GM18511 (cell line): ENCODE data around the gene RFX1.

Experiments used
- ATAC-seq: cut with Tn5 transposase; IDR thresholded peaks from one replicate; pipeline ENCODE4 v1.9.1; 2021; ENCODE audit warnings: mild to moderate bottlenecking, moderate library complexity; ENCODE audit not compliant: unreplicated experiment

RFX1 gene

DNA sequence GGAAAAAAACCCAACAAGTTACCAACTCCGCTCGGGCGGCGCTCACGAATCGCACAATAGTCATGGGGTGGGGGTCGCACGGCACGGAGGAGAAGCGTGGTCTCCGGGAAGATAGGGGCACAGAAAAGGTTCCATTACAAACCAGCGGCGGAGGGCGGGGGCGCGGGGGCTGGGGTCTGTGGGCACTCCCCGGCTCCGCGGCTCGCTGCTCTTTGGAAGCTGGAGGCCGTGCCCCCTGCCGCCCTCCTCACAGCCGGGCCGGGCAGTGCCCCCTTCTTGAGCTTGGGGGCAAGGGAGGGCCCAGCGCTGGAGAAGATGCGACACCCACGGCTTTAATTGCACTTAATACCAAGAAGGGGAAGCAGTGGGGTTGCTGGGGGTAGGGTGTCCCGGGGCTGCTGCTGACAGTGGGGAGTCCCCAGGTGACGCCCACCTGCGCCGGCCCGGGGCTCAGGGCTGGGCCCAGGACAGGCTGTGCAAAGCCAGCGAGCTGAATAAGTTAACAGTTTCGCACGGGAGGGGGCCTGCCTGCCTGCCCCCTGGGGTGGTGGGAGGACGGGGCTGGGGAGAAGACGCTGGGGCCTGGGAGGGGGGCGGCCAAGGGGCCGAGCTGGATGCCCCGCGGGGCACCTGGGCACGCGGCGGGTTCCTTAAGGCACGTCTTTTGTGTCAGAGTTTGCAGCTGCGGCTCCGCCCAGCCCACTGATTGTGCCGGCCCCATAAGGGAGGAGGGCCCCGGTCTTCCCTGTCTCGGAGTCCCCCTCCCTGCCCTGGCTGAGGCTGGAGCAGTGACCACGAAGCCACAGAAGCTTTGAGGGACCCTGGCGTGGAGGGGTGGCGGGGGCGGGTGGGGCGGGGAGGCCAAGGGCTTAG is 44.1 kb downstream of the RFX1 start:
- no peak for ATAC-seq

DNA sequence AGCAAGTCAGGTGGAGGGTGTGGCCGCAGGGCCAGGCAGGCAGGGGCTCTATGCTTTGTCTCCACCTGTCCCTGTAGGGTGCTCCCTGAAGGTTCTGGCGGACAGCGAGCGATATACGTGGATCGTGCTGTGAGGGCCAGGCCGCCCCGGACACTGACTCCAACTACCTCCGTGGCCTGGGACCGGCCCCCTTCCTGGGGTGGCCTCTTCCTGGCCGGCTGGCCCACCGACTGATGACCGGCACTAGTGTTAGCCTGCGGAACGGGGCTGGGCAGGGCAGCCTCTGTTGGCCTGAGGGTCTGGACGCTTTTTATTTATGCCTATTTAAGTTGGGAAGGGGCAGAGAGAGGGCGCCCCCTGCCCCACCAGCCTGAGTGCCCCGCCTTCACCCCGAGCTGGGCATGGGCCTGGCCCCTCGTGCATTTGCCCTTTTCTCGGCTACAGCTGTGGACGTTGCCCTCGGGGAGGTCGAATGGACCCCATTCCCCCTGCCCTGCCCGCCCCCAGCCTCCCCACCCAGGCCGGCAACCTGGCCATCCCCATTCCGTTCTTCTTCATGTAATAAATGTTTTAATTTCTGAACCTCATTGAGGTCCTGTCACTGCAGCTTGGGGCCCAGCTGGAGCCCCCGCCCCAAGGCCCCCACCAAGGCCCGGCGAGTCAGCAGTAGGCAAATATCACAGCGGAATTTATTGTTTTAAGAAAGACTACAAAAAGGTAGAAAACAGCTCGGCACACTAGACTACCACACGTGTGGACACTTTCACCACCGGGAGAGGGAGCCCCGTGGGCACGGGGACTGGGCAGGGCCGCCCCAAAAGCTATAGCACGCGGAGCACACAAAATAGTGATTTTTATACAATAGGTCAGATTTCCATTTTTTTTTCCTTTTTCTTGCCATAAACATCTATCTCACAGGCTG is 45.0 kb downstream of the RFX1 start:
- no peak for ATAC-seq

DNA sequence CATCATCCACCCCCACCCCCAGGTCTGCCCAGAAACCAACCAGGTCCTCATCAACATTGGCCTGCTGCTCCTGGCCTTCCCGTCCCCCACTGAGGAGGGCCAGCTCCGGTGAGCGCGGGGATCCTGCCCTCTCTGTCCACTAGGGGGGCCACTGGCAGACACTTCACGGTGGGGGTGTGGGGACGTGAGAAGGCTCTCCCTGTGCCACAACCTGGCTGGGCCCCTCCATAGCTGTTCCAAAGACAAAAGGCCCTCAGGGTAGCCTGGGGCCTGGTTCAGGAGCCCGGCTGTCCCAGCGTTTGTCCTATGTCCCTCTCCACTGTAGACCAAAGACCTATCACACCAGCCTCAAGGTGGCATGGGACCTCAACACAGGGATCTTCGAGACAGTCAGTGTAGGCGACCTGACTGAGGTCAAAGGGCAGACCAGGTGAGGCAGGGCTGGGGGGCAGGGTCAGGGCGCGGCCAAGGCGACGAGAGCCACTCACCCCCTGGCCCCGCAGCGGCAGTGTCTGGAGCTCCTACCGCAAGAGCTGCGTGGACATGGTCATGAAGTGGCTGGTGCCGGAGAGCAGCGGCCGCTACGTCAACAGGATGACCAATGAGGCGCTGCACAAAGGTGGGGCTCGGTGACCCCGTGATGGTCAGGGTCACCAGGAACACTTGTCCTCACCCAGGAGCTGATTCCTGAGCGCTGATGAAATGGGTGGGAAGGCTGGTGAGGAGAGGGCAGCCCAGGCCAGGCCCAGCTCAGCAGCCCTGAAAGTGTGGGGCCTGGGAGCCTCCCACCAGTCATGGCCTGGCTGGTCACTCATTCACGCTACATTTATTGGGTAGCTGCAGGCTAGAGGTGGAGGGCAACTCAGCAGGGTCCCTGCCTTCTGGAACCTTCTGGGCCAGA is 45.9 kb downstream of the RFX1 start:
- ATAC-seq = no peak

DNA sequence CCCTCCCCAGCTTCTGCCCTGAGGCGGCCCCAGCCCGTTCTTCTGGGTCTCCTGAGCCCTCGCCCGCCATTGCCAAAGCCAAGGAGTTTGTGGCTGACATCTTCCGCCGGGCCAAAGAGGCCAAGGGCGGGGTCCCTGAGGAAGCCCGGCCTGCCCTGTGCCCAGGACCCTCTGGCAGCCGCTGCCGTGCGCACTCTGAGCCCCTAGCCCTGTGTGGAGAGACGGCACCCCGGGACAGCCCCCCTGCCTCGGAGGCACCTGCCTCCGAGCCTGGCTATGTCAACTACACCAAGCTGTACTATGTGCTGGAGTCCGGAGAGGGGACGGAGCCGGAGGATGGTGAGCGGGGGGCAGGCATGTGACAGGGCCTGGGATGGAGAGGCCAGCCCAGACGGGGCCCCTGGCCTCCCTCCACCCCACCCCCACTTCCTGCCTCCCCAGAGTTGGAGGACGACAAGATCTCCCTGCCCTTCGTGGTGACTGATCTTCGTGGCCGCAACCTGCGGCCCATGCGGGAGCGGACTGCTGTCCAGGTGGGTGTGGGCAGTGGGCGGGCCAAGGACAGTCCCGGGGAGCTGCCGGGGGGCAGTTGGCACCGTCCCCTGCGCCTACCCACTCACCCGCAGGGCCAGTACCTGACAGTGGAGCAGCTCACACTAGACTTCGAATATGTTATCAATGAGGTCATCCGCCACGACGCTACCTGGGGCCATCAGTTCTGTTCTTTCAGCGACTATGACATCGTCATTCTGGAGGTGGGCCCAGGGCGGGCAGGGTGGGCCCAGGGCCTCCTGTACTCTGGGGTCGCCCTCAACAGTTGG is 46.8 kb downstream of the RFX1 start:
- ATAC-seq = no peak

DNA sequence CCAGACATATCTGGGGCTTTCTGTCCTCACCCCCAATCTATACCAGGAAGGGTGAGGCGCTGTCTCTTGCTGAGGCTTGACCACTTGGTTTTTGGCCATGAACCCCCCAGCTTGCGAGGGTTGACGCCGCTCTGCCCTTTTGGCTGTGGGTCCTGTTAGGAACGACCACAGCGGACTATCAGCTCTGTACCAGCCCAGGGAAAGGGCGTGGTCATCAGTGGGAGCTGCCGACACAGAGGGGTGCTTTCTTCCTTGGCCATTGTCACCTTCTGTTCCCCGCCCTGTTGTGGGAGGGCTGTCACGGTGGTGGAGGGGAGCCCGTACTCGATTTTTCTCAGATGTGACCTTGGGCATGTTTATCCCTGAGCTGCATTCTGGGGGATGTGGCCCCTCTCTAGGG is 48.1 kb downstream of the RFX1 start:
- no peak for ATAC-seq

DNA sequence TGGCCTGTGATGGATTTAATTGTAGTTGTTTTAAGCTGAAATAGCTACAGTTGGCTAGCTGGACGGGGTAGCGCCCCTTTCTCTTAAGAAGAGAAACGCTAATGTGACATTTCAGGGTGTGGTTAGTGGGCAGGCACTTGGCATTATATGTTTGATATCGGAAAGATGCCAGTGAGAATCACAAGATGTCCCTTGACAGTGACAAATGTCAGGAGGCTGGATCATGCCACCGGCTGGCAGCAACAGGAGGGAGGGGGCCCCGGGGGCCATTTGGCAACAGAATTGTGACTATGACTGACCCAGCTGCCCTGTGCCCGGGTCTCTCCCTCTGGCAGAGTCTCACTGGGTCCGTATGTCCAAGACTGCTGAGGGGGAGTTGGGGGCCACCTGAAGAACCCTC is 49.1 kb downstream of the RFX1 start:
- no peak for ATAC-seq

DNA sequence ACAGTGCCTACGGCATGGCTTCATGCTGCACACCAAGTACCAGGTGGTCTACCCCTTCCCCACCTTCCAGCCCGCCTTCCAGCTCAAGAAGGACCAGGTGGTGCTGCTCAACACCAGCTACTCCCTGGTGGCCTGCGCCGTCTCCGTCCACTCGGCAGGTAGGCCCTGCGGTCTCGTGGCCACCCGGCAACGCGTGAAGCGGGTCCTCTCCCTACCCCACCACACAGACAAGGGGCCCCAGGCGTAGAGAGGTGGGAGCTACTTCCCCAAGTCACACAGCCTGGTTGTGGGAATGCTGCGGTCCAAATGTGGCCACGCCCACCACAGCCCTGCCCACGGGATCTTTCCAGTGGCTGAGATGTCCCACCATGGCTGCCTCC is 49.8 kb downstream of the RFX1 start:
- no peak for ATAC-seq

DNA sequence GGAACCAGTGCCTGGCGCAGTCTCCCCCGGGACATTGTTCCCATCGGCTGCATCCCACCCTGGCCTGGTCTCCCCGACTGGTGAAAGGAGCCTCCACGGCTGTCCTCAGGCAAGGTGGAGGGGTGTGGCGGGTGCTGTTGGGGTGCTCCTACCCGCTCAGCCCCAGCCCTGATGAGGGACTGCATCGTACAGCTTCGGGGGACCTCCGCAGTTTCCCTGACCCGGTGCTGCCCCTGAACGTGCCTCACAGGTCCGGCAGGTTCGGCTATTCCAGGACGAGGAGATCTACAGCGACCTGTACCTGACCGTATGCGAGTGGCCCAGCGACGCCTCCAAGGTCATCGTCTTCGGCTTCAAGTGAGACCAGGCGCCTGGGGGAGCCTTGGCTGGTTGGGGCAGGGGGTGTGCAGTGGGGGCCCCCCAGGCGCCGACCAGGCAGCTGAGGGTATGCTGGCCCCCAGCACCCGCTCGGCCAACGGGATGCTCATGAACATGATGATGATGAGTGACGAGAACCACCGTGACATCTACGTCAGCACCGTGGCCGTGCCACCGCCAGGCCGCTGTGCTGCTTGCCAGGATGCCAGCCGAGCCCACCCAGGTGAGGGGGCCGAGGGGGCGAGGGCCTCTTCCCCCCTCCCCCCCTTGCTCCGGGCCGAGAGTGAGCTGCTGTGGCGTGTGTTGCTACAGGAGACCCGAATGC is 50.3 kb downstream of the RFX1 start:
- no peak for ATAC-seq

DNA sequence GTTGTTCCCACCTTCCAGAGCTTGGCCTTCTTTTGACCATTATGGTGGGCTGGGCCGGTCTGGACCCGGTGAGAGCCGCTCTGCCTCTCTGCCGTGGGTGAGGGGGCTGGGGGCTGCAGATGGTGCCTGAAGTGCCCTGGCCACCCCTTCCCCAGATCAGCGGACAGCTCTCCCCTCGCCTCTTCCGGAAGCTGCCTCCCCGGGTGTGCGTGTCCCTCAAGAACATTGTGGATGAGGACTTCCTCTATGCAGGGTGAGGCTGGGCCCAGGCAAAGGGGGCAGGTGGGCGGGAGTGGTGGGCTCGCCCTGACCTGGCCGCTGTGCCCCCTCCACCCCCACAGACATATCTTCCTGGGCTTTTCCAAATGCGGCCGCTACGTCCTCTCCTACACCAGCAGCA is 51.9 kb downstream of the RFX1 start:
- ATAC-seq = no peak

DNA sequence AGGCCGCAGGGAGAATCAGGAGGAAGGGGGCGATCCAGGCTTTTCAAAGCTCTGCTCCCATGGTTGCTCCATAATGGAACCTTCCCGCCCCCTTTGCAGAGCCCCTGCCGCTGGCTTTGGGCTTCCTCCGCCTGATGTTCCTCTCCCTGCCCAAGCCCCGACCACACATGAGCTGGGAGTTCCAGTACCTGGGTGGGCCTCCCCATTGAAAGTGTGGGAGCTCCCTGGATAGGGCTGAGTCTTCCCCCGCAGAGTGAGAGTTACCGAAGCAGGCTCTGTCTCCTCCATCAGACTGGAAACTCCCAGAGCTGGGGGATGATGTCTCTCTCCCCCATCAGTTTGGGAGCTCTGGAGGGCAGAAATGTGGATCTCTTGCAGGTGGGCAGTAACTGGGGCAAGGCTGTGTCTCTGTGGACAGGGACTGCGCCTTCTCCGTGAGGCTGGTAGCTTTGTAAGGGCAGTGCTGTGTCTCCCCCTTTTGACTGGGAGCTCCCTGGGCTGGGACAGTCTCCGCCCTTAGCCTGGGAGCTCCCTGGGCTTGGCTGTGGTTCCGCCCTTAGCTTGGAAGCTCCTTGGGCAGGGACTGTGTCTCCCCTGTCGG is 53.1 kb downstream of the RFX1 start:
- no peak for ATAC-seq

DNA sequence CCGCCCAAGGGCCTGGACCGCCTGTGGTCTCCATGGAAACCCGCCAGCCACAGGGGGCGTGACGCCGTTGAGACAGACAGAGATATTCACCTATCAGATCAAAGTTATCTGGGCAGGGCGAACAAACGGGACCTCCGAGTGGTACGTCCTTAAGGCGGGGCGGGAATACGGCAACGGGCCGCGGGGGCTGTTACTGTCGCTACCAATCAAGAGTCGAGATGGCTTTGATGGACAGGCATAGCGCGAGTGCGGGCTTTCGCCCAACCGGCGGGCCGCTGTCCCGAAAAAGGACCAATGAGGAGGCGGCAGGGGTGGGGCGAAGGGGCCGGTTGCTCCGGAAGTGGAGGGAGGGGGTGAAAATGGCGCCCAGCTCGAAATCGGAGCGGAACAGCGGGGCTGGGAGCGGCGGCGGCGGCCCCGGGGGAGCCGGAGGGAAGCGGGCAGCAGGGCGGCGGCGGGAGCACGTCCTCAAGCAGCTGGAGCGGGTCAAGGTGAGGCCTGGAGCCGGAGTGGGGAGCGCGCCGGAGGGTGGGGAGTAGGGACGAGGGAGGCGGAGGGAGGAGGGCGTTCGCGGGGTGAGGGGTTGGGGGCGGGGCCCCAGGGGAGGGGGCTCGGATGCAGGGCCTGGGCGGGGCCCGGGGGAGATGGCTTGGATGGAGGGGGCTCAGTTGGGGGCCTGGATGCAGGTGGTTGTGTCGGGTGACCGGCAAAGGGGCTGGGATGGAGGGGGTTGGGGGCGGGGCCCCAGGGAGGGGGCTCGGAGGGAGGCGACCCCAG is 53.8 kb downstream of the RFX1 start, which contains the start of gene DCAF15:
DCAF15 (plus strand) TSS at position 356 of the 777 bp plus-strand sequence; CDS start at position 360, 4 bp downstream.
- peak; percentile 98 for ATAC-seq

DNA sequence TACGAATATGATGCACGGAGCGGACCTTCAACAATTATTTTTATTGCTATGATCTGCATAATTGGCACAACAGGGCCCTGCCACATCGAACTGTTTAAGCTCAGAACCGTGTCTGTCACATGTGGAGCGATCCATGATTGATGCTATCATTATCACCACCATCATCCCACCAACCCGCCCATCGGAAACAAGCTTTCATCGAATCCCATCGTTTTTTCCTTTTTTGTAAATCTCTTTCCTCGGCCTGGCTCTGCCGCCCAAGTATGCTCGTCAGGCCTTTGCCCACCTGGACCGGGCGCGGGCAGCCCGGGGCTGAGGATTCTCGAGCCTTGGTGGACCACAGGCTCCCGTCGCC is 54.3 kb downstream of the RFX1 start:
- peak; percentile 3 for ATAC-seq

DNA sequence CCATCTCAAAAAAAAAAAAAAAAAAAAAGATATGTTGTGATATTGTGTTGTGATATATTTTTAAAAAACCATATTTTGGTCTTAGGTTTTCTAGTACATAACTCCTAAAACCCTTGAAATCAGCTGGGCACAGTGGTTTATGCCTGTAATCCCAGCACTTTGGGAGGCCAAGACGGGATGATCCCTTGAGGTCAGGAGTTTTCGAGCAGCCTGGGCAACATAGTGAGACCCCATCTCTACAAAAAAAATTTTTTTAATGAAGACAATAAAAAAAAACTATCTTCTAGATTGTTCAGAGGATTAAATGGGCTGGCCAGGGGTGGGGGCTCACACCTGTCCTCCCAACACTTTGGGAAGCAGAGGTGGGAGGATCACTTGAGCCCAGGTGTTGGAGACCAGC is 55.1 kb downstream of the RFX1 start:
- ATAC-seq = no peak

DNA sequence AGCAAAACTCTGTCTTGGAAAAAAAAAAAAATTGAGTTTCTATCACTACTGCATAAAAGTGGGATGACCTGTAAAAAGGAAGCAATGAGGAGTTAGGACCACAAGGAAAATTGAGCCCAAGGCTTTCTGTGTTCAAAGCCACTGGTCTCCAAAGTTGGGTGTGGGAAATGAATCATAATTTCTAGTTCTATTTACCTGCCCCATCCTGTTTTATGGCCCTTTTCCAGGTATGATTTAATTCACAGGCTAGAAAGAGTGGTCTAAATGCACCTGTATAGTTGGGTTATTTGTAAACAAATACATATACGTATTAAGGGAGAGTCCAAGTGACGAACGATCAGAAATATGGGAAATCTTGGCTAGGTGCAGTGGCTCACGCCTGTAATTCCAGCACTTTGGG is 59.7 kb downstream of the RFX1 start:
- ATAC-seq = no peak

DNA sequence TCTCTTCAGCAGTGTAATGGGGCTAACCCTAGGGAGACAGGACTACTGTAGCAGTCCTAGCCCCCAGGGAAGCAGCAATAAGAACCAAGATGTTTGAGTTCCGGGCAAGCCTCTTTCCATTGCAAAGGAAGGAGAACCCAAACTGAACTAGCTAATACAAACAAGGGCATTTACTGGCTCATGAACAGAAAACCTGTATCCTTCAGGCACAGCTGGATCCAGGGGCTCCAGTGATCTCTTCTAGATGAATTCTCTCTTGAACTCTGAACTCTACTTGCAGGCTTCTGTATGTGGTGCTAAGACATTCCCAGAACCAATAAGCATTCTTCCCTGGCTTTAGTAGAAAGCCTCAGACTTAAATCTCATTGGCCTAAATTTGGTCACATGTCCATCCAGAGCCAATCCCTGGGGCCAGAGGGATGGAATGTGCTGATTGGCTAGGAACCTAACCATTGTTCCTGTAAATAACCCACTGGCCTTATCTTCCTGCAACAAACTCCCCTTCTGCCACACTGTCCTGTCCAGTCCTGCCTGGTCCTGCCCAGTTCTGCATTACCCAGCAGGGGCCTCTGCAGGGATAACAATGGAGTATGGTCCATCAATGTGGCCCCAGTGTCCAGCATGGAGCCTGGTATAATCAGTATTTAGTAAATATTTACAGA is 64.0 kb downstream of the RFX1 start:
- ATAC-seq = no peak

DNA sequence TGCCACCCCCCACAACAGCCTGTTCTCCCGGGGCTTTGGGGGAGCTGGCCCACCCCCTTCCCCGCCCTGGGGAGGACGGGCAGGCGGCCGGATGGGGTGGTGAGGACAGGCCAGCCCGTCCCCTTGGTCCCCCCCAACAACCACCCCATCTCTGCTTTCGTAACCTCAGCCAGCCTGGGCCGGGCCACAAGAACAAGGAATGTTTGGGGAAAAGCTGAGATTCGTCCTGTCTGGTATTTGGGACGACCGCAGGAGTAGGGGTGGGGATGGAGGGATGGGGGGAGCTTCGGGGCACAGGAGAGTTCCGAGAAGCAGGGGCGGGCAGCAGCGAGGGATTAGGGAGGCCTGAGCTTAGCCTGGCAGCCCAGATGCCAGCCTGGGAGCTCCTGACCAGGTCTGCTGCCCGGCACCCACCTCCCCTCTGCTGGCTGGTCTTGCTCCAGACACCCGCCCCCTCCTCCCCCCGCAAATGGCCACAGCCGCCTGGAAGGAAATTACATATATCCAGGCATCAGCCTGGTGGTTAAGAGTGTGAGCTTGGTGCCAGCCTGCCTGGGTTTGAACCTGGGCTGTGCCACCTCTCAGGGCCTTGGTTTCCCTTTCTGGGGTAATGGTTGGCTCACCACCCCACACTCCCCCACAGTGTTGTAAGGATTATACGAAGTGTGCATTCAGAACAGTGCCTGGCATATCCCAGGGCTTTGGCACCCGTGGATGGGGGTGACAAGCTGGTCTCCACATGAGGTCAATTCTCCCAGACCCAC is 67.6 kb downstream of the RFX1 start, which contains the start of gene PODNL1:
PODNL1 (minus strand) TSS at position 117 of the 764 bp plus-strand sequence. CDS start 236 bp downstream, outside the sequence.
- ATAC-seq = no peak
